Measurements from ENCODE around the gene CFAP45. TPM values are rescaled to one million over a fixed set of nuclear protein-coding genes. Genes with fewer than 3 reads are reported as not detected.

Gene CFAP45, protein sequence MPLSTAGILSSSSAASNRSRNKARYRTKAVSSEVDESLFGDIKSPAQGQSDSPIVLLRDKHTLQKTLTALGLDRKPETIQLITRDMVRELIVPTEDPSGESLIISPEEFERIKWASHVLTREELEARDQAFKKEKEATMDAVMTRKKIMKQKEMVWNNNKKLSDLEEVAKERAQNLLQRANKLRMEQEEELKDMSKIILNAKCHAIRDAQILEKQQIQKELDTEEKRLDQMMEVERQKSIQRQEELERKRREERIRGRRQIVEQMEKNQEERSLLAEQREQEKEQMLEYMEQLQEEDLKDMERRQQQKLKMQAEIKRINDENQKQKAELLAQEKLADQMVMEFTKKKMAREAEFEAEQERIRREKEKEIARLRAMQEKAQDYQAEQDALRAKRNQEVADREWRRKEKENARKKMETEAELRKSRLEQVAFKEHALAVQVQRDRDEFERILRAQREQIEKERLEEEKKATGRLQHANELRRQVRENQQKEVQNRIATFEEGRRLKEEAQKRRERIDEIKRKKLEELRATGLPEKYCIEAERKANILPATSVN
- total RNA-seq (2014; rRNA removed; shearing (Covaris generic)) (0.57 TPM in 1 of 2 replicates, not detected in the other), total RNA-seq (2022) (0.63 and 0.85 TPM in 2 replicates), Bru-seq, nascent RNA (percentile 33 among the genes with signal in this experiment), BruChase-seq, experiment 1, labeled RNA remaining after a 6-hour chase (percentile 22 among the genes with signal in this experiment), BruChase-seq, experiment 2, labeled RNA remaining after a 2-hour chase (percentile 22 among the genes with signal in this experiment)
- long read RNA-seq, partial matches to known transcripts: 22 of 34 reads
- long read RNA-seq, other reads (novel, unspliced or antisense): 12 of 34 reads

DNA sequence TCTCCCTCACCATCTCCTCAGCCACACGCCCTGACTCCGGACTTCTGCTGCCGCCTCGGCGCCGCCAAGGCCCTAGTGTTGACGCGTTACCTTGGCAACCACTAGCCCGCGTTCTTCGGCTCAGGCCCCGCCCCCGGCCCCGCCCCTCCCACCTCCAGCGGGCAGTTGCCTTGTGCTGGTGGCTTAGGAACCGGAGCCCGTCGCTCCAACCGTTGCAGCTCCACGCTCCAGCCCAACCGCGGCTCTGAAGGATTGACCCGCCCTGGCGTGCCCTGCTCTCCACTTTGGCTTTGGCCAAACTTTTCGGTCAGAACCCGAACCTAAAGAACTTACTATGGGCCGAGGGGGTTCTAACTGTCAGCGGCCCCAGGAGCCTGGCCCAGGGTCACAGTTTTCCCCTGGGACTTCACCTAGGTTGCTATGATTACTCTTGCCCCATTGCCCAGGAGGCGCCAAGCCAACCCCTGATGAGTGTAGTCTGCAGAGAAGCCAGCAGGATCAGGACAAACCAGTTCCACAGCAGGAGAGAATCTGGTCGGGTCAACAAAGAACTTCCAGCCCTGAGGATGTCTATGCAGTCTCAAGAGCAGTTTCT, at the start of gene CFAP45:
CFAP45 (minus strand) TSS at position 80 of the 595 bp plus-strand sequence; CDS start at position 13, 67 bp downstream.
- no peaks in the 10 kb centered on the region for H3K9me2 ChIP-seq (ENCODE audit: insufficient read depth, low read length)
- no peak for DNase-seq (ENCODE audit: low spot score)
- H3K4me1 ChIP-seq (ENCODE audit: insufficient read depth, low read length, poor library complexity, severe bottlenecking): no peaks in the 10 kb centered on the region
- H3K9me3 ChIP-seq (ENCODE audit: low read length): no peaks in the 10 kb centered on the region
- no peak within 1 kb of the TSS for H3K4me3 ChIP-seq (ENCODE audit: low read depth, low read length, poor library complexity, severe bottlenecking)
- H3K36me3 ChIP-seq (ENCODE audit: insufficient read depth, low read length): no peaks in the 10 kb centered on the region
- no TSS peak for BruUV-seq (replicated peaks)
- H2AFZ ChIP-seq (ENCODE audit: low read length): no peak within 1 kb of the TSS
- CTCF ChIA-PET (ENCODE audit: unreplicated experiment): no interaction called here
- H3K79me2 ChIP-seq (ENCODE audit: insufficient read depth, low read depth, low read length): no peaks in the 10 kb centered on the region
- TF ChIP-seq EZH2phosphoT487 (IDR thresholded peaks at IDR 0.05; ENCODE audit: borderline replicate concordance, low read depth, low read length): no peak
- TF ChIP-seq, protein P1, sequence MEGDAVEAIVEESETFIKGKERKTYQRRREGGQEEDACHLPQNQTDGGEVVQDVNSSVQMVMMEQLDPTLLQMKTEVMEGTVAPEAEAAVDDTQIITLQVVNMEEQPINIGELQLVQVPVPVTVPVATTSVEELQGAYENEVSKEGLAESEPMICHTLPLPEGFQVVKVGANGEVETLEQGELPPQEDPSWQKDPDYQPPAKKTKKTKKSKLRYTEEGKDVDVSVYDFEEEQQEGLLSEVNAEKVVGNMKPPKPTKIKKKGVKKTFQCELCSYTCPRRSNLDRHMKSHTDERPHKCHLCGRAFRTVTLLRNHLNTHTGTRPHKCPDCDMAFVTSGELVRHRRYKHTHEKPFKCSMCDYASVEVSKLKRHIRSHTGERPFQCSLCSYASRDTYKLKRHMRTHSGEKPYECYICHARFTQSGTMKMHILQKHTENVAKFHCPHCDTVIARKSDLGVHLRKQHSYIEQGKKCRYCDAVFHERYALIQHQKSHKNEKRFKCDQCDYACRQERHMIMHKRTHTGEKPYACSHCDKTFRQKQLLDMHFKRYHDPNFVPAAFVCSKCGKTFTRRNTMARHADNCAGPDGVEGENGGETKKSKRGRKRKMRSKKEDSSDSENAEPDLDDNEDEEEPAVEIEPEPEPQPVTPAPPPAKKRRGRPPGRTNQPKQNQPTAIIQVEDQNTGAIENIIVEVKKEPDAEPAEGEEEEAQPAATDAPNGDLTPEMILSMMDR (conservative IDR thresholded peaks at IDR 0.05; ENCODE audit: low read length): no peak
- intact Hi-C loops (cut with micrococcal nuclease; ENCODE audit: unreplicated experiment): no loop called here
- no peak within 1 kb of the TSS for H3K4me2 ChIP-seq (ENCODE audit: low read length)
- H4K20me1 ChIP-seq (ENCODE audit: insufficient read depth, low read length): no peaks in the 10 kb centered on the region
- H3K27ac ChIP-seq (ENCODE audit: low read depth, low read length, poor library complexity, severe bottlenecking): no peak within 1 kb of the TSS
- POLR2A ChIA-PET: no interaction called here

DNA sequence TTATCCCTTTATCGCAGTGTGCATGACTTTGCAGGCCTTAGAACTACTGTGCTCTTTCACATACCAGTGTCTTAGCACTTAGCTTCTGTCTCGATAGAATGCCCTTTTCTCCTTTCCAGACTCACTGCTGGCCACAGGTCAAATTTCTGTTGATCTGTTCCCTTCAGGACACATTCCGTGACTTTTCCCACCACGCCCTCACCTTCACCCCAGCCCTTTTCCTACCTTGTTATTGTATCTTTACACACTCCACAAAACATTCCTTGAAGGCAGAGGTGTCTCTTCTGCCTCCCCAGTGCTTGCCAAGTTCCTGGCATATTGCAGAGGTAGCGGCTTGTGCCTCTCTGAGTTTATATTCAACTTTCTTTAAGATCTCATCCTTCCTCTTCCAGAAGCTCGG, 49.2 kb upstream of the CFAP45 start:
- H2AFZ ChIP-seq (ENCODE audit: low read length): no peak overlapping the region

More for the DNA sequence above, 49.2 kb upstream of the CFAP45 start:
- no peaks in the 10 kb centered on the region for H3K36me3 ChIP-seq (ENCODE audit: insufficient read depth, low read length)
- H3K4me1 ChIP-seq (ENCODE audit: insufficient read depth, low read length, poor library complexity, severe bottlenecking): no peaks in the 10 kb centered on the region
- TF ChIP-seq EZH2phosphoT487 (IDR thresholded peaks at IDR 0.05; ENCODE audit: borderline replicate concordance, low read depth, low read length): no peak
- TF ChIP-seq, protein P1 (conservative IDR thresholded peaks at IDR 0.05; ENCODE audit: low read length): no peak
- H3K79me2 ChIP-seq (ENCODE audit: insufficient read depth, low read depth, low read length): no peaks in the 10 kb centered on the region
- no peaks in the 10 kb centered on the region; the same call in 1 of the 2 replicates for H4K20me1 ChIP-seq (ENCODE audit: insufficient read depth, low read length)
- no peaks in the 10 kb centered on the region for H3K9me3 ChIP-seq (ENCODE audit: low read length)
- no peak overlapping the region for H3K27ac ChIP-seq (ENCODE audit: low read depth, low read length, poor library complexity, severe bottlenecking)
- ChIA-PET POLR2A (no interaction called here), CTCF (ENCODE audit: unreplicated experiment) (interaction anchor here (0.6 kb wide), 1 partner anchor 10 kb away, joined by 3 read pairs; no protein-coding TSS in a partner anchor)
- intact Hi-C loops (cut with micrococcal nuclease; ENCODE audit: unreplicated experiment): no loop called here
- H3K9me2 ChIP-seq (ENCODE audit: insufficient read depth, low read length): no peaks in the 10 kb centered on the region
- no peak overlapping the region for H3K4me2 ChIP-seq (ENCODE audit: low read length)
- no peak overlapping the region for H3K4me3 ChIP-seq (ENCODE audit: low read depth, low read length, poor library complexity, severe bottlenecking)
- no TSS peak for BruUV-seq (replicated peaks)
- DNase-seq (ENCODE audit: low spot score): no peak

Measured in OCI-LY7 (cell line).